ENCODE results near the gene ONECUT1. TPM values are rescaled to one million over a fixed set of nuclear protein-coding genes. Genes with fewer than 3 reads are reported as not detected.

The ONECUT1 gene
- total RNA-seq, 2 experiments from 2014 or later = 0.15 to 0.25 TPM

- Histone ChIP-seq H2AFZ (ENCODE audit: low read length) (no peak overlapping the region), H3K4me2 (ENCODE audit: low read length) (no peak overlapping the region), H3K4me1 (ENCODE audit: insufficient read depth, low read length, poor library complexity, severe bottlenecking) (no peaks in the 10 kb centered on the region), H3K9me3 (ENCODE audit: low read length) (no peaks in the 10 kb centered on the region), H3K9me2 (ENCODE audit: insufficient read depth, low read length) (no peaks in the 10 kb centered on the region), H3K36me3 (ENCODE audit: insufficient read depth, low read length) (no peaks in the 10 kb centered on the region), H3K4me3 (ENCODE audit: low read depth, low read length, poor library complexity, severe bottlenecking) (no peak overlapping the region), H3K27ac (ENCODE audit: low read depth, low read length, poor library complexity, severe bottlenecking) (no peak overlapping the region), H4K20me1 (ENCODE audit: insufficient read depth, low read length) (no peaks in the 10 kb centered on the region), H3K79me2 (ENCODE audit: insufficient read depth, low read depth, low read length) (no peaks in the 10 kb centered on the region)
- intact Hi-C loops (cut with micrococcal nuclease; ENCODE audit: unreplicated experiment) = no loop called here
- no TSS peak for BruUV-seq (replicated peaks)
- DNase-seq (ENCODE audit: low spot score) = no peak
- TF ChIP-seq CTCF (conservative IDR thresholded peaks at IDR 0.05; ENCODE audit: low read length) = no peak
- TF ChIP-seq EZH2phosphoT487 (IDR thresholded peaks at IDR 0.05; ENCODE audit: borderline replicate concordance, low read depth, low read length) = no peak
- CTCF ChIA-PET (ENCODE audit: unreplicated experiment) = no interaction called here
- POLR2A ChIA-PET = no interaction called here
These were observed 24.4 kb downstream of the ONECUT1 start for GRCh38 chr15:52765785-52766184.

GRCh38 chr15:52764731-52765130 lies 25.4 kb downstream of the ONECUT1 start:
- Histone ChIP-seq H3K9me2 (ENCODE audit: insufficient read depth, low read length) (no peaks in the 10 kb centered on the region), H2AFZ (ENCODE audit: low read length) (no peak overlapping the region), H3K79me2 (ENCODE audit: insufficient read depth, low read depth, low read length) (no peaks in the 10 kb centered on the region), H3K9me3 (ENCODE audit: low read length) (no peaks in the 10 kb centered on the region), H3K4me2 (ENCODE audit: low read length) (no peak overlapping the region), H3K36me3 (ENCODE audit: insufficient read depth, low read length) (no peaks in the 10 kb centered on the region), H3K4me3 (ENCODE audit: low read depth, low read length, poor library complexity, severe bottlenecking) (no peak overlapping the region), H4K20me1 (ENCODE audit: insufficient read depth, low read length) (no peaks in the 10 kb centered on the region), H3K27ac (ENCODE audit: low read depth, low read length, poor library complexity, severe bottlenecking) (no peak overlapping the region), H3K4me1 (ENCODE audit: insufficient read depth, low read length, poor library complexity, severe bottlenecking) (no peaks in the 10 kb centered on the region)
- CTCF ChIA-PET (ENCODE audit: unreplicated experiment) = no interaction called here
- no TSS peak for BruUV-seq (replicated peaks)
- TF ChIP-seq EZH2phosphoT487 (IDR thresholded peaks at IDR 0.05; ENCODE audit: borderline replicate concordance, low read depth, low read length) (no peak), CTCF (conservative IDR thresholded peaks at IDR 0.05; ENCODE audit: low read length) (no peak)
- intact Hi-C loops (cut with micrococcal nuclease; ENCODE audit: unreplicated experiment) = no loop called here
- no peak for DNase-seq (ENCODE audit: low spot score)
- POLR2A ChIA-PET = no interaction called here

GRCh38 chr15:52762621-52763020 lies 27.5 kb downstream of the ONECUT1 start:
- no peak overlapping the region for H2AFZ ChIP-seq (ENCODE audit: low read length)
- intact Hi-C loops (cut with micrococcal nuclease; ENCODE audit: unreplicated experiment) = no loop called here
- no peaks in the 10 kb centered on the region for H3K9me3 ChIP-seq (ENCODE audit: low read length)
- no peak overlapping the region for H3K4me3 ChIP-seq (ENCODE audit: low read depth, low read length, poor library complexity, severe bottlenecking)
- no TSS peak for BruUV-seq (replicated peaks)
- H4K20me1 ChIP-seq (ENCODE audit: insufficient read depth, low read length) = no peaks in the 10 kb centered on the region
- no peak for DNase-seq (ENCODE audit: low spot score)
- H3K27ac ChIP-seq (ENCODE audit: low read depth, low read length, poor library complexity, severe bottlenecking) = no peak overlapping the region
- H3K79me2 ChIP-seq (ENCODE audit: insufficient read depth, low read depth, low read length) = no peaks in the 10 kb centered on the region
- no peaks in the 10 kb centered on the region for H3K4me1 ChIP-seq (ENCODE audit: insufficient read depth, low read length, poor library complexity, severe bottlenecking)
- no peak overlapping the region for H3K4me2 ChIP-seq (ENCODE audit: low read length)
- no peaks in the 10 kb centered on the region for H3K9me2 ChIP-seq (ENCODE audit: insufficient read depth, low read length)
- CTCF ChIA-PET (ENCODE audit: unreplicated experiment) = no interaction called here
- no peaks in the 10 kb centered on the region for H3K36me3 ChIP-seq (ENCODE audit: insufficient read depth, low read length)
- POLR2A ChIA-PET = interaction anchor here (0.6 kb wide), 1 partner anchor 13 kb away, joined by 7 read pairs; no protein-coding TSS in a partner anchor
- TF ChIP-seq CTCF (conservative IDR thresholded peaks at IDR 0.05; ENCODE audit: low read length) (no peak), EZH2phosphoT487 (IDR thresholded peaks at IDR 0.05; ENCODE audit: borderline replicate concordance, low read depth, low read length) (no peak)

Data from OCI-LY7 (cell line).